WTC11 (cell line): ENCODE data around the gene HNF1B. TPM values are rescaled to one million over a fixed set of nuclear protein-coding genes. Genes with fewer than 3 reads are reported as not detected.

ENCODE experiments used
- ATAC-seq: fragments of 200-7000 bp; cut with Tn5 transposase; 2 replicates; pipeline ENCODE4 v1.10.0; 2021; ENCODE audit warnings: mild to moderate bottlenecking, moderate library complexity
- CTCF ChIA-PET: fragments of 300-600 bp; sonication (Branson Sonifier 250); formaldehyde crosslinking; loops from one replicate; lab custom pipeline; 2021; ENCODE audit warnings: antibody characterized with exemption; lab: Charles Lee
- POLR2A ChIA-PET: fragments of 350-600 bp; sonication (Branson Sonifier 250); formaldehyde crosslinking; loops from one replicate; lab custom pipeline; 2021; ENCODE audit warnings: antibody characterized with exemption; lab: Charles Lee
- DNase-seq: peaks from one replicate; pipeline ENCODE4 v3.0.0; 2021; ENCODE audit warnings: low spot score
- H3K27ac Mint-ChIP-seq: 2 replicates; pipeline ENCODE4 v1.8.0; 2021; ENCODE audit warnings: mixed read lengths
- H3K27me3 Mint-ChIP-seq: 2 replicates; pipeline ENCODE4 v1.8.0; 2021; ENCODE audit warnings: low read depth, mild to moderate bottlenecking, moderate library complexity, mixed read lengths
- H3K36me3 Mint-ChIP-seq: 2 replicates; pipeline ENCODE4 v1.8.0; 2021; ENCODE audit warnings: mixed read lengths
- H3K4me1 Mint-ChIP-seq: 2 replicates; pipeline ENCODE4 v1.8.0; 2022; ENCODE audit warnings: mixed read lengths
- H3K4me3 Mint-ChIP-seq: 2 replicates; pipeline ENCODE4 v1.8.0; 2021; ENCODE audit warnings: mild to moderate bottlenecking, moderate library complexity, mixed read lengths
- H3K9me3 Mint-ChIP-seq: 2 replicates; pipeline ENCODE4 v1.8.0; 2021; ENCODE audit warnings: mixed read lengths
- ELF4 ChIP-seq: sonication (generic); formaldehyde crosslinking; IDR thresholded peaks from 2 replicates; pipeline ENCODE4 v1.8.1; 2022; ENCODE audit warnings: low read depth, mild to moderate bottlenecking, moderate library complexity, missing genetic modification reagents
- MYBL2 ChIP-seq: sonication (generic); formaldehyde crosslinking; IDR thresholded peaks from 2 replicates; pipeline ENCODE4 v1.8.1; 2023; ENCODE audit warnings: mild to moderate bottlenecking, moderate library complexity, missing genetic modification reagents
- NFE2L1 ChIP-seq: sonication (generic); formaldehyde crosslinking; IDR thresholded peaks from 2 replicates; pipeline ENCODE4 v1.8.1; 2023; ENCODE audit warnings: missing genetic modification reagents
- NR2C2 ChIP-seq: sonication (generic); formaldehyde crosslinking; IDR thresholded peaks from 2 replicates; pipeline ENCODE4 v1.8.0; 2022; ENCODE audit warnings: mild to moderate bottlenecking, missing genetic modification reagents
- RELA ChIP-seq: sonication (generic); formaldehyde crosslinking; IDR thresholded peaks from 2 replicates; pipeline ENCODE4 v1.8.1; 2022; ENCODE audit warnings: missing genetic modification reagents, mild to moderate bottlenecking, borderline replicate concordance
- TCF7 ChIP-seq: sonication (generic); formaldehyde crosslinking; IDR thresholded peaks from 2 replicates; pipeline ENCODE4 v1.8.0; 2022; ENCODE audit warnings: mild to moderate bottlenecking, low read depth, missing genetic modification reagents, moderate library complexity
- ZNF232 ChIP-seq: sonication (generic); formaldehyde crosslinking; IDR thresholded peaks from 2 replicates; pipeline ENCODE4 v1.8.0; 2022; ENCODE audit warnings: mild to moderate bottlenecking, missing genetic modification reagents
- total RNA-seq: library from RNA; stranded (reverse); gene quantifications from 3 replicates; pipeline ENCODE4 v1.2.3, GENCODE V29; 2021
- TF ChIP-seq, protein P1 (sequence below): sonication (generic); formaldehyde crosslinking; IDR thresholded peaks from 2 replicates; pipeline ENCODE4 v1.8.0; 2023; ENCODE audit warnings: missing genetic modification reagents
- TF ChIP-seq, protein P2 (sequence below): sonication (generic); formaldehyde crosslinking; IDR thresholded peaks from 2 replicates; pipeline ENCODE4 v1.8.0; 2023; ENCODE audit warnings: mild to moderate bottlenecking, missing genetic modification reagents
- TF ChIP-seq, protein P3 (sequence below): sonication (generic); formaldehyde crosslinking; IDR thresholded peaks from 2 replicates; pipeline ENCODE4 v1.8.0; 2022; ENCODE audit warnings: mild to moderate bottlenecking, missing genetic modification reagents
- TF ChIP-seq, protein P4 (sequence below): sonication (generic); formaldehyde crosslinking; IDR thresholded peaks from 2 replicates; pipeline ENCODE4 v1.8.1; 2022; ENCODE audit warnings: missing genetic modification reagents, borderline replicate concordance

The HNF1B gene
- total RNA-seq, 1 experiment from 2014 or later: 0.26 TPM

DNA sequence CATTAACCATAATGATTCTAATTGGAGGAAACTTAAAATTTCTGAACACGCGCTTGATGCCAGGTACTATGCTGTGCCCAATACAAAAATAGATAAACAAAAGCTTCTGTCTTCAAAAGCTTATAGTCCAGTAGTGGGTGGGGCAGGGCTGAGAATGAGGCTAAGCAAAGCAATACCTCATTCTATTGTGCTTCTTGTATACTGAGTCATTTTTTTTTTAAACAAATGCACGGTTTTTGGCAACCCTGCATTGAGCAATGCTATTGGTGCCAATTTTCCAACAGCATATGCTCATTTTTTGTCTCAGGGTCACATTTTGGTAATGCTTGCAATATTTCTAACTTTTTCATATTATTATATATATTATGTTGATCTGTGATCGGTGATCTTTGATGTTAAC lies 34.7 kb upstream of the HNF1B start:
- Mint-ChIP-seq H3K4me3 (no peak overlapping the region), H3K36me3 (no peaks in the 10 kb centered on the region), H3K27ac (no peak overlapping the region), H3K27me3 (no peaks in the 10 kb centered on the region; the same call in 1 of the 2 replicates), H3K4me1 (no peaks in the 10 kb centered on the region), H3K9me3 (no peaks in the 10 kb centered on the region)
- DNase-seq: no peak
- no peak for TF ChIP-seq ZNF232 (CRISPR knock-in tag)
- TF ChIP-seq, protein P1, sequence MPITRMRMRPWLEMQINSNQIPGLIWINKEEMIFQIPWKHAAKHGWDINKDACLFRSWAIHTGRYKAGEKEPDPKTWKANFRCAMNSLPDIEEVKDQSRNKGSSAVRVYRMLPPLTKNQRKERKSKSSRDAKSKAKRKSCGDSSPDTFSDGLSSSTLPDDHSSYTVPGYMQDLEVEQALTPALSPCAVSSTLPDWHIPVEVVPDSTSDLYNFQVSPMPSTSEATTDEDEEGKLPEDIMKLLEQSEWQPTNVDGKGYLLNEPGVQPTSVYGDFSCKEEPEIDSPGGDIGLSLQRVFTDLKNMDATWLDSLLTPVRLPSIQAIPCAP (CRISPR knock-in tag): no peak
- TF ChIP-seq RELA (CRISPR knock-in tag): no peak
- no peak for TF ChIP-seq ELF4 (CRISPR knock-in tag)
- no peak for TF ChIP-seq NFE2L1
- no peak for TF ChIP-seq TCF7 (CRISPR knock-in tag)
- no peak for TF ChIP-seq NR2C2
- no peak for TF ChIP-seq MYBL2 (CRISPR knock-in tag)
- no peak for ATAC-seq
- ChIA-PET POLR2A (no interaction called here), CTCF (interaction anchor here (1.5 kb wide), 1 partner anchor 9 kb away, joined by 7 read pairs; no protein-coding TSS in a partner anchor)

DNA sequence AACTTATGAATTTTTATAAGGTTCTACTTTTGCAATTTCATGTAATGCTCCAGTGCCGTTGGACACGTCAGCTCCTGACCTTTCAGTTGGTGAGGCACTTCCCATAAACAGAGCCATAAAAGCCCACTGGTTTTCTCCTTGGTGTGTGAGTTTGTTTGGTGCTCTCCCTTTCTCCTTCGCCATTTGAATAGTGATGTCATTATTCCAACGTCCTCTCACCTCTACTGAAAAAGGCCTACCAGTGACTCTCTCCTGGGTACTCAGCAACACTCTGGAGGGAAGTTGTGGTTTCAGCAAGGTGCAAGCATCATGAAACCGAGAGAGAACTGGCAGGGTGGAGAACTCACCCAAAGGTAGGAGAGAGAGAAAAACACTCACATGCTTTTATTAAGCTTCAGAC lies 29.6 kb upstream of the HNF1B start:
- POLR2A ChIA-PET: no interaction called here
- Mint-ChIP-seq H3K27ac (no peak overlapping the region), H3K9me3 (no peaks in the 10 kb centered on the region; the same call in 1 of the 2 replicates), H3K4me3 (no peak overlapping the region), H3K27me3 (no peaks in the 10 kb centered on the region; the same call in 1 of the 2 replicates), H3K36me3 (no peaks in the 10 kb centered on the region; the same call in 1 of the 2 replicates), H3K4me1 (no peaks in the 10 kb centered on the region)
- TF ChIP-seq, protein P2, sequence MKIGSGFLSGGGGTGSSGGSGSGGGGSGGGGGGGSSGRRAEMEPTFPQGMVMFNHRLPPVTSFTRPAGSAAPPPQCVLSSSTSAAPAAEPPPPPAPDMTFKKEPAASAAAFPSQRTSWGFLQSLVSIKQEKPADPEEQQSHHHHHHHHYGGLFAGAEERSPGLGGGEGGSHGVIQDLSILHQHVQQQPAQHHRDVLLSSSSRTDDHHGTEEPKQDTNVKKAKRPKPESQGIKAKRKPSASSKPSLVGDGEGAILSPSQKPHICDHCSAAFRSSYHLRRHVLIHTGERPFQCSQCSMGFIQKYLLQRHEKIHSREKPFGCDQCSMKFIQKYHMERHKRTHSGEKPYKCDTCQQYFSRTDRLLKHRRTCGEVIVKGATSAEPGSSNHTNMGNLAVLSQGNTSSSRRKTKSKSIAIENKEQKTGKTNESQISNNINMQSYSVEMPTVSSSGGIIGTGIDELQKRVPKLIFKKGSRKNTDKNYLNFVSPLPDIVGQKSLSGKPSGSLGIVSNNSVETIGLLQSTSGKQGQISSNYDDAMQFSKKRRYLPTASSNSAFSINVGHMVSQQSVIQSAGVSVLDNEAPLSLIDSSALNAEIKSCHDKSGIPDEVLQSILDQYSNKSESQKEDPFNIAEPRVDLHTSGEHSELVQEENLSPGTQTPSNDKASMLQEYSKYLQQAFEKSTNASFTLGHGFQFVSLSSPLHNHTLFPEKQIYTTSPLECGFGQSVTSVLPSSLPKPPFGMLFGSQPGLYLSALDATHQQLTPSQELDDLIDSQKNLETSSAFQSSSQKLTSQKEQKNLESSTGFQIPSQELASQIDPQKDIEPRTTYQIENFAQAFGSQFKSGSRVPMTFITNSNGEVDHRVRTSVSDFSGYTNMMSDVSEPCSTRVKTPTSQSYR (CRISPR knock-in tag): no peak
- TF ChIP-seq, protein P3, sequence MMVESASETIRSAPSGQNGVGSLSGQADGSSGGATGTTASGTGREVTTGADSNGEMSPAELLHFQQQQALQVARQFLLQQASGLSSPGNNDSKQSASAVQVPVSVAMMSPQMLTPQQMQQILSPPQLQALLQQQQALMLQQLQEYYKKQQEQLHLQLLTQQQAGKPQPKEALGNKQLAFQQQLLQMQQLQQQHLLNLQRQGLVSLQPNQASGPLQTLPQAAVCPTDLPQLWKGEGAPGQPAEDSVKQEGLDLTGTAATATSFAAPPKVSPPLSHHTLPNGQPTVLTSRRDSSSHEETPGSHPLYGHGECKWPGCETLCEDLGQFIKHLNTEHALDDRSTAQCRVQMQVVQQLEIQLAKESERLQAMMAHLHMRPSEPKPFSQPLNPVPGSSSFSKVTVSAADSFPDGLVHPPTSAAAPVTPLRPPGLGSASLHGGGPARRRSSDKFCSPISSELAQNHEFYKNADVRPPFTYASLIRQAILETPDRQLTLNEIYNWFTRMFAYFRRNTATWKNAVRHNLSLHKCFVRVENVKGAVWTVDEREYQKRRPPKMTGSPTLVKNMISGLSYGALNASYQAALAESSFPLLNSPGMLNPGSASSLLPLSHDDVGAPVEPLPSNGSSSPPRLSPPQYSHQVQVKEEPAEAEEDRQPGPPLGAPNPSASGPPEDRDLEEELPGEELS (CRISPR knock-in tag): no peak
- CTCF ChIA-PET: no interaction called here
- DNase-seq (no peak), ATAC-seq (no peak)

DNA sequence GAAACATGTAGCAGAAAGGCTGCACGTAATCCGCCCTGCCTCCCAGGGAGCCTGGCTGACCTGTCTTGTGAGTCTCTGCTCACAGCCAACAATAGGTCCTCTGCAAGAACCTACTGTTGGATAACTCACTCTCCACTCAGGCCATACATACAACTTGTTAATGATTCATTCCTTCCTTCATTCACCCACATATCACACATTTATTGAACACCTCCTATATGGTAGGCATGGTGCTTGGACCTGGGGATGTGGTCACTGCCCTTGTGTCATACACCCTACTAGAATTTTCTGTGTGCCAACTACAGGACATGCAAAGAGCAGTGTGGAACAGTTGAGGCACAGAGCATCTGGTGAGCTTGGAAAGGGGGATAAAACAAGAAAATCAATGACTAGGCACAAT lies 28.1 kb upstream of the HNF1B start:
- ATAC-seq: no peak
- H3K27ac Mint-ChIP-seq: no peak overlapping the region
- ChIA-PET POLR2A (no interaction called here), CTCF (interaction anchor here (0.6 kb wide), 1 partner anchor 123 kb away, joined by 7 read pairs; no protein-coding TSS in a partner anchor)
- no peak overlapping the region for H3K4me3 Mint-ChIP-seq
- H3K36me3 Mint-ChIP-seq: peaks cover 7% of the 10 kb centered on the region
- TF ChIP-seq, protein P4, sequence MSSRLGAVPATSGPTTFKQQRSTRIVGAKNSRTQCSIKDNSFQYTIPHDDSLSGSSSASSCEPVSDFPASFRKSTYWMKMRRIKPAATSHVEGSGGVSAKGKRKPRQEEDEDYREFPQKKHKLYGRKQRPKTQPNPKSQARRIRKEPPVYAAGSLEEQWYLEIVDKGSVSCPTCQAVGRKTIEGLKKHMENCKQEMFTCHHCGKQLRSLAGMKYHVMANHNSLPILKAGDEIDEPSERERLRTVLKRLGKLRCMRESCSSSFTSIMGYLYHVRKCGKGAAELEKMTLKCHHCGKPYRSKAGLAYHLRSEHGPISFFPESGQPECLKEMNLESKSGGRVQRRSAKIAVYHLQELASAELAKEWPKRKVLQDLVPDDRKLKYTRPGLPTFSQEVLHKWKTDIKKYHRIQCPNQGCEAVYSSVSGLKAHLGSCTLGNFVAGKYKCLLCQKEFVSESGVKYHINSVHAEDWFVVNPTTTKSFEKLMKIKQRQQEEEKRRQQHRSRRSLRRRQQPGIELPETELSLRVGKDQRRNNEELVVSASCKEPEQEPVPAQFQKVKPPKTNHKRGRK (CRISPR knock-in tag): no peak
- H3K9me3 Mint-ChIP-seq: peaks cover 13% of the 10 kb centered on the region
- no peaks in the 10 kb centered on the region for H3K4me1 Mint-ChIP-seq
- H3K27me3 Mint-ChIP-seq: no peaks in the 10 kb centered on the region; the same call in none of the 2 replicates
- no peak for DNase-seq
